Testis (tissue), 3 donors: ENCODE data around the gene NEK11. TPM values are rescaled to one million over a fixed set of nuclear protein-coding genes. Genes with fewer than 3 reads are reported as not detected.

ENCODE experiments used
- DNase-seq: peaks from one replicate; pipeline ENCODE4 v3.0.0-alpha.2; 2019
- H3K27ac ChIP-seq, 2 donors: fragments of 200-600 bp; sonication (generic); one replicate each; pipeline ENCODE4 v1.5.1; 2019
- H3K27me3 ChIP-seq: fragments of 200-600 bp; sonication (generic); one replicate; pipeline ENCODE4 v1.5.1; 2019
- H3K36me3 ChIP-seq: fragments of 200-600 bp; sonication (generic); one replicate; pipeline ENCODE4 v1.5.1; 2017; ENCODE audit warnings: low read depth; ENCODE audit errors: missing control alignments
- H3K4me1 ChIP-seq: fragments of 200-600 bp; sonication (generic); one replicate; pipeline ENCODE4 v1.5.1; 2019
- H3K4me3 ChIP-seq, 2 donors: fragments of 200-600 bp; sonication (generic); one replicate each; pipeline ENCODE4 v1.5.1; 2017 to 2019
- H3K9me3 ChIP-seq: fragments of 200-600 bp; sonication (generic); one replicate; pipeline ENCODE4 v1.5.1; 2017
- POLR2A ChIP-seq: fragments of 450-650 bp; IDR thresholded peaks from one replicate; pipeline ENCODE4 v1.6.1; 2017; ENCODE audit warnings: antibody characterized with exemption, mild to moderate bottlenecking, moderate library complexity
- whole genome bisulfite sequencing, 2 donors: methylation state at CpG; one replicate each; pipeline ENCODE4 v1.1.5; 2018; 5-methylcytosine and 5-hydroxymethylcytosine counted together
- intact Hi-C: fragments of 100-400 bp; cut with DNase I; formaldehyde crosslinking; loops from one replicate; pipeline ENCODE4 v1.15.1; 2023; ENCODE audit warnings: low total_unique reads
- polyA plus RNA-seq: library from polyadenylated mRNA; stranded (reverse); fragments of 350-450 nt; fragmentation: Illumina TruSeq; extraction: RNeasy Lipid Tissue Mini Kit (QIAGEN cat#74804); gene quantifications from one replicate; pipeline ENCODE4 v1.2.3, GENCODE V29; 2014; ENCODE audit warnings: low read depth, low replicate concordance; ENCODE audit not compliant: insufficient read depth
- total RNA-seq, 2 donors: library from RNA; depleted of rRNA; stranded (reverse); fragments of >200 nt; gene quantifications; one replicate each; pipeline ENCODE4 v1.2.3, GENCODE V29; 2016
- TF ChIP-seq, protein P1 (sequence below), 3 experiments: fragments of 450-650 bp in 2 of 3; fragments of 200-600 bp in 1 of 3; sonication (generic) in 1 of 3; IDR thresholded peaks; one replicate each; pipeline ENCODE4 v1.5.1; 2016 to 2019; ENCODE audit warnings: antibody characterized with exemption in 3 of 3, mild to moderate bottlenecking in 2 of 3, moderate library complexity in 1 of 3

Gene NEK11
- total and polyA plus RNA-seq, 3 donors from 2014 or later, result 22.4 to 40.9 (median 35.9) TPM

DNA sequence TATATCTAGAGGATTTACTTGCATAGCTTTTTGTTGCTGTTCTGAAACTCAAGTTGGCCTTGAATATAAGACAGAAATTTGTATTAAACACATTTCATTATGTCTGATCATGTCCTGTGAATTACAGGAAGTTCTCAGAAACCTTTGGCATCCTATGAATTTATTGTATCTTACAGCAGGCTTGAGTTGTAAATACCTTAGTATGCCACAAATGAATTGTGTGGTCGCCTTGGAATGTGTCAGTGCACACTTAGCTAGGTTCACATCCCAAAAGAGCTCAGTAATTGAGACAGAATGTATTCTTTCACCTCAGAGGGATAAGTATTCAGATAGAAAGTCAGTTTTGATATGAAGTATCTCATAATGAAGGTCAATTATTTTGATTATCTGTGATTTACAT is 83.4 kb downstream of the NEK11 start:
- no peak for TF ChIP-seq POLR2A
- TF ChIP-seq, protein P1, sequence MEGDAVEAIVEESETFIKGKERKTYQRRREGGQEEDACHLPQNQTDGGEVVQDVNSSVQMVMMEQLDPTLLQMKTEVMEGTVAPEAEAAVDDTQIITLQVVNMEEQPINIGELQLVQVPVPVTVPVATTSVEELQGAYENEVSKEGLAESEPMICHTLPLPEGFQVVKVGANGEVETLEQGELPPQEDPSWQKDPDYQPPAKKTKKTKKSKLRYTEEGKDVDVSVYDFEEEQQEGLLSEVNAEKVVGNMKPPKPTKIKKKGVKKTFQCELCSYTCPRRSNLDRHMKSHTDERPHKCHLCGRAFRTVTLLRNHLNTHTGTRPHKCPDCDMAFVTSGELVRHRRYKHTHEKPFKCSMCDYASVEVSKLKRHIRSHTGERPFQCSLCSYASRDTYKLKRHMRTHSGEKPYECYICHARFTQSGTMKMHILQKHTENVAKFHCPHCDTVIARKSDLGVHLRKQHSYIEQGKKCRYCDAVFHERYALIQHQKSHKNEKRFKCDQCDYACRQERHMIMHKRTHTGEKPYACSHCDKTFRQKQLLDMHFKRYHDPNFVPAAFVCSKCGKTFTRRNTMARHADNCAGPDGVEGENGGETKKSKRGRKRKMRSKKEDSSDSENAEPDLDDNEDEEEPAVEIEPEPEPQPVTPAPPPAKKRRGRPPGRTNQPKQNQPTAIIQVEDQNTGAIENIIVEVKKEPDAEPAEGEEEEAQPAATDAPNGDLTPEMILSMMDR (IDR thresholded peaks at IDR 0.05), result no peak
- Histone ChIP-seq H3K27ac (no peak overlapping the region), H3K4me3 (no peak overlapping the region), H3K27me3 (no peaks in the 10 kb centered on the region), H3K4me1 (no peaks in the 10 kb centered on the region), H3K9me3 (no peaks in the 10 kb centered on the region), H3K36me3 (no peaks in the 10 kb centered on the region)
- WGBS, 2 donors, result 88 to 90% methylated on average over 1 of the region's 1 CpG
- intact Hi-C loops, result no loop called here
- no peak for DNase-seq

DNA sequence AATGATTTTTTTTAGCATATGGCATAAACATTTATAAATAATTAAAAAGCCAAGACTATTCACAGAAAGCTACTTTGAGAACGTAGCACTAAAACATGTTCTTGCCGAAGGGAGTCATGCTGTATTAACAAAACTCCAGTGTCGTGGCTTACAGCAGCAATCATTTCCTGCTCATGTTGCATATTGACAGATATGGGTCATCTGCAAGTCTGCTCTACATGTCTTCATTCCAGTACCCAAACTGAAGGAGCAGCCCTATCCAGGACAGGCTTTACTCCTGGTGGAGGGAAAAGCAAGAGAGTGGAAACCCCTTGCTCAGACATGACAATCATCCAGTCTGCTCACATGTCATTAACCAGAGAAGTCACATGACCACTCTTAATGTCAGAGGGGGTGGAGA is 87.6 kb downstream of the NEK11 start:
- Histone ChIP-seq H3K4me3 (no peak overlapping the region), H3K36me3 (no peaks in the 10 kb centered on the region), H3K27ac (no peak overlapping the region), H3K9me3 (no peaks in the 10 kb centered on the region), H3K27me3 (no peaks in the 10 kb centered on the region), H3K4me1 (no peaks in the 10 kb centered on the region)
- 80 to 82% methylated on average over 3 of the region's 3 CpGs for WGBS, 2 donors
- TF ChIP-seq, protein P1 (IDR thresholded peaks at IDR 0.05), result no peak
- no peak for TF ChIP-seq POLR2A
- intact Hi-C loops, result no loop called here
- DNase-seq, result no peak

DNA sequence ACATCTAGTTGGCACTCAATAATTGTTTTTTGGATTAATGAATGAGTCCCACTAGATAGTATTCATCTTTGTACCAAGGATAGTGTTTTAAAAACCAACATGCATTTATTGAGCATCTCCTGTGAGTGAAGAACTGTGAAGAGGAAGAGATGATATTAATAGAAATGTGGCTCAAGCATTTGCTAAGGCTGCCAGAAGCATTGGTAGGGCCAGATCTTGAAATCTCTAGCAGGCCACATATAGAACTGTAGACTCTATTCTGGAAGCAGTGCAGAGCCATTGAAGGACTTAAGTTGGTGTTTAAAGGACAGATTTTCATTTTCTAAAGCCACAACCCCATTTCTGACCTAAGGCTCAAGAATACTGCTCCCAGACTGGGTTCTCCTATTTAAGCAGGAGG is 99.0 kb downstream of the NEK11 start:
- intact Hi-C loops, result no loop called here
- Histone ChIP-seq H3K9me3 (no peaks in the 10 kb centered on the region), H3K4me1 (no peaks in the 10 kb centered on the region), H3K36me3 (no peaks in the 10 kb centered on the region), H3K27ac (no peak overlapping the region), H3K27me3 (no peaks in the 10 kb centered on the region), H3K4me3 (no peak overlapping the region)
- no peak for TF ChIP-seq POLR2A
- TF ChIP-seq, protein P1 (IDR thresholded peaks at IDR 0.05), result no peak
- no peak for DNase-seq

- Histone ChIP-seq H3K27me3 (no peaks in the 10 kb centered on the region), H3K9me3 (no peaks in the 10 kb centered on the region), H3K4me1 (no peaks in the 10 kb centered on the region), H3K36me3 (no peaks in the 10 kb centered on the region), H3K27ac (no peak overlapping the region), H3K4me3 (no peak overlapping the region)
- WGBS, 2 donors, result 88% methylated on average over 1 of the region's 1 CpG
- intact Hi-C loops, result no loop called here
- no peak for DNase-seq
- no peak for TF ChIP-seq POLR2A
- TF ChIP-seq, protein P1 (IDR thresholded peaks at IDR 0.05), result no peak
Measured at GRCh38 chr3:131140891-131141290, 114.2 kb downstream of the NEK11 start.

DNA sequence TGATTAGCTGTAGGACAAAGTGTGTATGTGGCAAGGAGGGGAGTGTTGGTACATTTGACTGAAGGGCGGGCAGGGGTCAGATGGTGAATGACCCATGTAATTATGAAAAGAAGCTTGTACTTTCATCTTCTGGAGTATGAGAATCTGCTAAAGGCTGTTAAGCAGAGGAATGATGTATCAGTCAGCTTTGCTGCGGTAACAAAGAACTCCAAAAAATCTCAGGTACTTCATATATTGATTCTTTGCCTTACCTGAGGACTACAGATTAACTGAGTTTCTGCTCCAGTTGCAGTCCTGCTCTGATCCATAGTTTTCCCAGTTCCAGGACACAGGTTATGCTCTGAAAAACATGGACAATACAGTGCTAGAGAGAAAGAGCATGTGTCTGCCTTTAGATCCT is 115.1 kb downstream of the NEK11 start:
- Histone ChIP-seq H3K27ac (no peak overlapping the region), H3K9me3 (no peaks in the 10 kb centered on the region), H3K27me3 (no peaks in the 10 kb centered on the region), H3K36me3 (no peaks in the 10 kb centered on the region), H3K4me3 (no peak overlapping the region), H3K4me1 (no peaks in the 10 kb centered on the region)
- intact Hi-C loops, result no loop called here
- TF ChIP-seq, protein P1 (IDR thresholded peaks at IDR 0.05), result no peak
- no peak for TF ChIP-seq POLR2A
- DNase-seq, result no peak
- WGBS, 2 donors, result 94 to 100% methylated on average over 2 of the region's 2 CpGs
